GM12878 (cell line): ENCODE measurements around the gene ITFG1. TPM values are rescaled to one million over a fixed set of nuclear protein-coding genes. Genes with fewer than 3 reads are reported as not detected.

Experiments
- BACH1 ChIP-seq: fragments of 450-650 bp; IDR thresholded peaks from 2 replicates; pipeline ENCODE4 v1.6.1; 2017; ENCODE audit warnings: mild to moderate bottlenecking, borderline replicate concordance
- DPF2 ChIP-seq: fragments of 450-650 bp; IDR thresholded peaks from 2 replicates; pipeline ENCODE4 v1.6.1; 2017; ENCODE audit warnings: mild to moderate bottlenecking
- JUNB ChIP-seq: IDR thresholded peaks from 2 replicates; pipeline ENCODE4 v1.6.1; 2016; ENCODE audit warnings: antibody characterized with exemption, mild to moderate bottlenecking
- LARP7 ChIP-seq: fragments of 450-650 bp; IDR thresholded peaks from 2 replicates; pipeline ENCODE4 v1.6.1; 2017; ENCODE audit warnings: mild to moderate bottlenecking
- NR2F1 ChIP-seq: fragments of 450-650 bp; conservative IDR thresholded peaks from 2 replicates; pipeline ENCODE4 v1.6.1; 2017; ENCODE audit warnings: mild to moderate bottlenecking
- PAX5 ChIP-seq: IDR thresholded peaks from 2 replicates; pipeline ENCODE4 v1.6.1; 2011; ENCODE audit warnings: low read depth, low read length, borderline replicate concordance
- RAD21 ChIP-seq: IDR thresholded peaks from 2 replicates; pipeline ENCODE4 v1.6.1; 2011; ENCODE audit warnings: mild to moderate bottlenecking, low read depth, low read length, moderate library complexity; ENCODE audit not compliant: insufficient read depth
- RUNX3 ChIP-seq: IDR thresholded peaks from 2 replicates; pipeline ENCODE4 v1.6.1; 2012; ENCODE audit warnings: low read length, inconsistent platforms
- SPI1 ChIP-seq: IDR thresholded peaks from 2 replicates; pipeline ENCODE4 v1.6.1; 2011; ENCODE audit warnings: low read depth, mild to moderate bottlenecking, low read length, moderate library complexity, borderline replicate concordance; ENCODE audit not compliant: insufficient read depth
- SUZ12 ChIP-seq: fragments of 200-600 bp; sonication (generic); IDR thresholded peaks from one replicate; pipeline ENCODE4 v1.6.1; 2018; ENCODE audit warnings: antibody characterized with exemption, mild to moderate bottlenecking; ENCODE audit not compliant: unreplicated experiment
- WRNIP1 ChIP-seq: IDR thresholded peaks from 2 replicates; pipeline ENCODE4 v1.6.1; 2011; ENCODE audit warnings: low read depth, low read length, improper control_type of control experiment, borderline replicate concordance
- YY1 ChIP-seq: IDR thresholded peaks from 2 replicates; pipeline ENCODE4 v1.6.1; 2011; ENCODE audit warnings: low read depth, mild to moderate bottlenecking, low read length
- ZNF207 ChIP-seq: fragments of 450-650 bp; IDR thresholded peaks from 2 replicates; pipeline ENCODE4 v1.6.1; 2014; ENCODE audit warnings: antibody characterized with exemption, mild to moderate bottlenecking, borderline replicate concordance
- polyA plus RNA-seq, 11 experiments: library from polyadenylated mRNA; depleted of rRNA in 4 of 11; unstranded in 6 of 11; stranded (reverse) in 5 of 11; fragments of >200 nt; fragmentation: Nextera tagmentation in 4 of 11; fragmentation: Illumina TruSeq in 1 of 11; extraction: Ambion mirVana in 4 of 11; extraction: Trizol in 1 of 11; gene quantifications; 1 replicate in 1 of 11; 2 replicates in 10 of 11; pipeline versions ENCODE4 v1.2.1 to v1.2.3, GENCODE V29; 2011 to 2016; ENCODE audit warnings: inconsistent platforms in 2 of 11, missing spikeins in 2 of 11, low read depth in 1 of 11
- total RNA-seq, 4 experiments: library from RNA; depleted of rRNA in 3 of 4; stranded (reverse); fragments of >200 nt in 3 of 4; fragmentation: Illumina TruSeq in 1 of 4; extraction: Trizol in 1 of 4; gene quantifications; 2 replicates each; pipeline versions ENCODE4 v1.2.1 to v1.2.3, GENCODE V29; 2013 to 2021
- TF ChIP-seq, protein P1 (sequence below), 3 experiments: IDR thresholded peaks in 2 of 3; conservative IDR thresholded peaks in 1 of 3; 2 replicates each; pipeline ENCODE4 v1.5.1; 2011; ENCODE audit warnings: low read depth in 3 of 3, low read length in 3 of 3, mild to moderate bottlenecking in 3 of 3, control low read depth in 2 of 3, moderate library complexity in 2 of 3, inconsistent platforms in 1 of 3, mixed read lengths in 1 of 3; ENCODE audit not compliant: control insufficient read depth in 2 of 3, insufficient read depth in 1 of 3; ENCODE audit errors: extremely low read depth in 1 of 3

ITFG1 gene
- total and polyA plus RNA-seq, 10 of the 15 experiments (the other 5 are each of a cell fraction or from before 2014, with no cell fraction given) = 9.3 to 56.3 (median 28.6) TPM

DNA sequence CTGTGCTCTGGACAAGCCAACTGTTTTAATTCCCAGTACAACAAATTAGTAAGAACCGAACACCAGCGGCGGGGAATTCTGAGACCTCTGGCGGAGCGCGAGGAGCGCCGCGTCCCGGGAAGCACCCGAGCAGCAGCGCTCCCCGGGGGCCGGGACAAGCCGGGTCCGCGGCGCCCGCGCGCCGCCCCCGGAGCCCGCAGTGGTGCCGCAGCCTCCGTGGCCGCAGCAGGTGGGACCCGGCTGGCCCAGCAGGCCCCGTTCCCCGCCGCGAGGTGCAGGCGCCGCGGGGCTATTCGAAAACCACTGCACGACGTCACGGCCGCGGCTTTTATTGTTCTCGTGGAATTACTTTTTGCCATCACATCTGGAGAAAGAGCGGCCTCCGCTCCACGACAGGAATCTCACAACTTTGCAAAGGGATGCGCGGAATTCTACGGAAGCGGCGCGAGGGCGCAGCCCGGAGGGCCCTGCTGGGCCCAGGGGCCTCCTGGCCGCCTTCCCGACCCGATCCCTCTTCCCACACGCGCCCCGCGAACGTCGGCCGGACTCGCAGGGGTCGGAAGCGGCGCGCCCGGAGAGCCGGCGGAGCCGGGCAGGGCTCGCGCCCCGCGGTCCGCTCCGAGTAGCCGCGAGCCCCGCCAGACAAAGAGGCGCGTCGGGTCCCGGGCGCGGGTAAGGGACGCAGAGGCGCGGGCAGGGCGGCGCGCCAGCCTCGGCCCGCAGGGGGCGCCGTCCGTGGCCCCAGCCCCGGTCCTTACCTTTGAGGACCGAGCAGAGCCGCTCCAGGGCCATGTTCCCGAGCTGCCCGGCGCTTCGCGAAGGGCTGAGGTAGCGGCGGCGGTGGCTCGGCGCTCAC, 317.8 kb downstream of the ITFG1 start (continued):
- TF ChIP-seq YY1 (peak; percentile 88), DPF2 (peak; percentile 70), NR2F1 (peak; percentile 43), SUZ12 (no peak), BACH1 (0 out of 2 replicates have a peak, but pooled peaks have one; percentile 32), ZNF207 (no peak), RUNX3 (peak; percentile 2; the same call in 1 of the 2 replicates), PAX5 (0 out of 2 replicates have a peak, but pooled peaks have one; percentile 6), JUNB (no peak), SPI1 (no peak), RAD21 (peak; percentile 60), WRNIP1 (no peak), LARP7 (peak; percentile 99)
- TF ChIP-seq, protein P1, sequence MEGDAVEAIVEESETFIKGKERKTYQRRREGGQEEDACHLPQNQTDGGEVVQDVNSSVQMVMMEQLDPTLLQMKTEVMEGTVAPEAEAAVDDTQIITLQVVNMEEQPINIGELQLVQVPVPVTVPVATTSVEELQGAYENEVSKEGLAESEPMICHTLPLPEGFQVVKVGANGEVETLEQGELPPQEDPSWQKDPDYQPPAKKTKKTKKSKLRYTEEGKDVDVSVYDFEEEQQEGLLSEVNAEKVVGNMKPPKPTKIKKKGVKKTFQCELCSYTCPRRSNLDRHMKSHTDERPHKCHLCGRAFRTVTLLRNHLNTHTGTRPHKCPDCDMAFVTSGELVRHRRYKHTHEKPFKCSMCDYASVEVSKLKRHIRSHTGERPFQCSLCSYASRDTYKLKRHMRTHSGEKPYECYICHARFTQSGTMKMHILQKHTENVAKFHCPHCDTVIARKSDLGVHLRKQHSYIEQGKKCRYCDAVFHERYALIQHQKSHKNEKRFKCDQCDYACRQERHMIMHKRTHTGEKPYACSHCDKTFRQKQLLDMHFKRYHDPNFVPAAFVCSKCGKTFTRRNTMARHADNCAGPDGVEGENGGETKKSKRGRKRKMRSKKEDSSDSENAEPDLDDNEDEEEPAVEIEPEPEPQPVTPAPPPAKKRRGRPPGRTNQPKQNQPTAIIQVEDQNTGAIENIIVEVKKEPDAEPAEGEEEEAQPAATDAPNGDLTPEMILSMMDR (IDR thresholded peaks at IDR 0.05 in 2 of 3, conservative IDR thresholded peaks at IDR 0.05 in 1 of 3; ENCODE audit: control insufficient read depth in 2 of 3, extremely low read depth in 1 of 3, insufficient read depth in 1 of 3, low read depth in 3 of 3, low read length in 3 of 3) = peak; percentile 55 to 76 (median 68); a peak in 5 of 6 replicates
